ENCODE data around the gene CTAG1B. TPM values are rescaled to one million over a fixed set of nuclear protein-coding genes. Genes with fewer than 3 reads are reported as not detected.
A peak's percentile ranks its signal among the peaks of the same experiment; 100 is the strongest.
"Not testable (repeated sequence)": the region's sequence is repeated elsewhere in the genome, so short reads cannot be mapped to it uniquely, and the experiment has no call there.

CTAG1B gene
- polyA plus RNA-seq, 3 donors = not detected

- H3K4me1 Mint-ChIP-seq = peaks cover 13% of the 10 kb centered on the region
- peak overlapping the region in 1 of 7 donors; percentile 32 for H3K27ac Mint-ChIP-seq
- intact Hi-C loops (cut with micrococcal nuclease) = no loop called here
- no peaks in the 10 kb centered on the region for H4K20me1 ChIP-seq (ENCODE audit: insufficient read depth, low read length)
- no peak for TF ChIP-seq CTCF (IDR thresholded peaks at IDR 0.05)
- H3K4me2 ChIP-seq (replicated peaks; ENCODE audit: extremely low read depth, low read length, poor library complexity, severe bottlenecking) = no peak overlapping the region
- no peaks in the 10 kb centered on the region for H3K27me3 ChIP-seq (ENCODE audit: control insufficient read depth in 2 of 2, insufficient read depth in 2 of 2, low read length in 2 of 2)
- H2AFZ ChIP-seq (ENCODE audit: insufficient read depth, low read depth, low read length, poor library complexity, severe bottlenecking) = no peak overlapping the region
- H3K9me3 Mint-ChIP-seq = peaks cover 0 to 23% (median 0%) of the 10 kb centered on the region in 7 donors
- DNase-seq = no peak
- no peak overlapping the region for H3K9ac ChIP-seq (ENCODE audit: insufficient read depth, low read length, poor library complexity, severe bottlenecking)
- H3K79me2 ChIP-seq (ENCODE audit: insufficient read depth, low read length) = no peaks in the 10 kb centered on the region
- no peak overlapping the region for H3K27ac ChIP-seq (ENCODE audit: low read depth in 1 of 2, low read length in 2 of 2)
- peaks cover 9% of the 10 kb centered on the region in 2 donors for H3K4me1 ChIP-seq (ENCODE audit: control insufficient read depth in 1 of 2, insufficient read depth in 2 of 2, low read length in 2 of 2)
- peaks cover 0 to 3% (median 2%) of the 10 kb centered on the region in 3 donors for H3K27me3 Mint-ChIP-seq (ENCODE audit: low read depth in 3 of 3)
- H3K9me3 ChIP-seq (replicated peaks in 1 of 2; ENCODE audit: control insufficient read depth in 1 of 2, insufficient read depth in 1 of 2, low read length in 2 of 2) = no peaks in the 10 kb centered on the region
- no peaks in the 10 kb centered on the region for H3K36me3 ChIP-seq (replicated peaks in 1 of 2; ENCODE audit: control insufficient read depth in 1 of 2, insufficient read depth in 2 of 2, low read length in 2 of 2)
- H3K36me3 Mint-ChIP-seq = no peaks in the 10 kb centered on the region
- no peak overlapping the region for H3K4me3 Mint-ChIP-seq
- 100% methylated on average over 2 of the region's 5 CpGs for WGBS (ENCODE audit: insufficient coverage)
- H3K4me3 ChIP-seq (replicated peaks in 1 of 3; ENCODE audit: low read depth in 2 of 3, low read length in 3 of 3) = no peak overlapping the region
Observed at GRCh38 chrX:154593201-154593600, 25.9 kb downstream of the CTAG1B start.

GRCh38 chrX:154592505-154592904 is 26.6 kb downstream of the CTAG1B start:
- Mint-ChIP-seq H3K9me3 (peaks cover 0 to 17% (median 0%) of the 10 kb centered on the region in 7 donors), H3K27ac (peak overlapping the region in 1 of 7 donors; percentile 10), H3K4me3 (no peak overlapping the region), H3K36me3 (no peaks in the 10 kb centered on the region), H3K27me3 (ENCODE audit: low read depth in 3 of 3) (peaks cover 0 to 3% (median 2%) of the 10 kb centered on the region in 3 donors), H3K4me1 (peaks cover 13% of the 10 kb centered on the region)
- H2AFZ ChIP-seq (ENCODE audit: insufficient read depth, low read depth, low read length, poor library complexity, severe bottlenecking) = no peak overlapping the region
- 100% methylated on average over 3 of the region's 5 CpGs for WGBS (ENCODE audit: insufficient coverage)
- H3K9me3 ChIP-seq (replicated peaks in 1 of 2; ENCODE audit: control insufficient read depth in 1 of 2, insufficient read depth in 1 of 2, low read length in 2 of 2) = no peaks in the 10 kb centered on the region
- no peak overlapping the region for H3K9ac ChIP-seq (ENCODE audit: insufficient read depth, low read length, poor library complexity, severe bottlenecking)
- no peak overlapping the region for H3K27ac ChIP-seq (ENCODE audit: low read depth in 1 of 2, low read length in 2 of 2)
- intact Hi-C loops (cut with micrococcal nuclease) = no loop called here
- no peaks in the 10 kb centered on the region for H3K27me3 ChIP-seq (ENCODE audit: control insufficient read depth in 2 of 2, insufficient read depth in 2 of 2, low read length in 2 of 2)
- no peaks in the 10 kb centered on the region for H3K79me2 ChIP-seq (ENCODE audit: insufficient read depth, low read length)
- no peak overlapping the region for H3K4me2 ChIP-seq (replicated peaks; ENCODE audit: extremely low read depth, low read length, poor library complexity, severe bottlenecking)
- no peak for TF ChIP-seq CTCF (IDR thresholded peaks at IDR 0.05)
- H3K36me3 ChIP-seq (replicated peaks in 1 of 2; ENCODE audit: control insufficient read depth in 1 of 2, insufficient read depth in 2 of 2, low read length in 2 of 2) = no peaks in the 10 kb centered on the region
- no peaks in the 10 kb centered on the region for H4K20me1 ChIP-seq (ENCODE audit: insufficient read depth, low read length)
- no peak for DNase-seq
- H3K4me1 ChIP-seq (ENCODE audit: control insufficient read depth in 1 of 2, insufficient read depth in 2 of 2, low read length in 2 of 2) = peaks cover 9% of the 10 kb centered on the region in 2 donors
- no peak overlapping the region for H3K4me3 ChIP-seq (replicated peaks in 1 of 3; ENCODE audit: low read depth in 2 of 3, low read length in 3 of 3)

GRCh38 chrX:154590415-154590814 is 28.7 kb downstream of the CTAG1B start:
- H2AFZ ChIP-seq (ENCODE audit: insufficient read depth, low read depth, low read length, poor library complexity, severe bottlenecking) = not testable (repeated sequence)

More at GRCh38 chrX:154590415-154590814, 28.7 kb downstream of the CTAG1B start:
- DNase-seq; H3K36me3 Mint-ChIP-seq; H3K4me3 Mint-ChIP-seq; H3K27me3 ChIP-seq (ENCODE audit: control insufficient read depth in 2 of 2, insufficient read depth in 2 of 2, low read length in 2 of 2); H3K9me3 ChIP-seq (replicated peaks in 1 of 2; ENCODE audit: control insufficient read depth in 1 of 2, insufficient read depth in 1 of 2, low read length in 2 of 2); H3K4me1 ChIP-seq (ENCODE audit: control insufficient read depth in 1 of 2, insufficient read depth in 2 of 2, low read length in 2 of 2); H3K79me2 ChIP-seq (ENCODE audit: insufficient read depth, low read length); H3K4me2 ChIP-seq (replicated peaks; ENCODE audit: extremely low read depth, low read length, poor library complexity, severe bottlenecking); H3K9ac ChIP-seq (ENCODE audit: insufficient read depth, low read length, poor library complexity, severe bottlenecking); H3K36me3 ChIP-seq (replicated peaks in 1 of 2; ENCODE audit: control insufficient read depth in 1 of 2, insufficient read depth in 2 of 2, low read length in 2 of 2); H3K4me1 Mint-ChIP-seq; H3K27ac ChIP-seq (ENCODE audit: low read depth in 1 of 2, low read length in 2 of 2); intact Hi-C loops (cut with micrococcal nuclease); H3K4me3 ChIP-seq (replicated peaks in 1 of 3; ENCODE audit: low read depth in 2 of 3, low read length in 3 of 3); H3K27ac Mint-ChIP-seq; H3K27me3 Mint-ChIP-seq (ENCODE audit: low read depth in 3 of 3); H4K20me1 ChIP-seq (ENCODE audit: insufficient read depth, low read length): not testable (repeated sequence)
- WGBS (ENCODE audit: insufficient coverage) = no CpG with 5 or more reads among the region's 13 CpGs
- peaks cover 0 to 10% (median 0%) of the 10 kb centered on the region in 7 donors for H3K9me3 Mint-ChIP-seq
